GM19025 (cell line): Measurements from ENCODE around the gene PPP2R2C.

Experiments used
- ATAC-seq: cut with Tn5 transposase; IDR thresholded peaks from one replicate; pipeline ENCODE4 v1.9.1; 2021; ENCODE audit warnings: mild to moderate bottlenecking, low read depth, moderate library complexity; ENCODE audit not compliant: unreplicated experiment

The PPP2R2C gene

DNA sequence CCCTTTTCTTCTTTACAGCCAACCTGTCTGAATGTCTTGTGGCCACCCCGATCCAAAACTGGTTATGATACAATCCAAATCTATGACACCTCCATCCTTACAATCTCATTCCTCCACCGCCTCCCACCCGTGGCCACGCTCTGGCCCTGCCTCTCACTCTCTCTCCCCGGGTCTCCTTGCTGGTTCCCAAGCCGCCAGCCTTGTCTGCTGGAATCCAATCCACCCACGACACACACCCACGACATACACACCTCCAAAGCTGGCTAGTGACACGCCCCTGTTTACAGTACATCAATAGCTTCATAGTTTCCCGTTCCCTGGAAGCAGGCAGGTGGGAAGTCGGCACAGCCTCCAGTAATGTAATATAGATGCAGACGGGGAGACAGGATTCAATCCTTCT, 103.8 kb downstream of the PPP2R2C start:
- ATAC-seq = no peak

- ATAC-seq = no peak
Observed at GRCh38 chr4:6368096-6368495, 104.3 kb downstream of the PPP2R2C start.

DNA sequence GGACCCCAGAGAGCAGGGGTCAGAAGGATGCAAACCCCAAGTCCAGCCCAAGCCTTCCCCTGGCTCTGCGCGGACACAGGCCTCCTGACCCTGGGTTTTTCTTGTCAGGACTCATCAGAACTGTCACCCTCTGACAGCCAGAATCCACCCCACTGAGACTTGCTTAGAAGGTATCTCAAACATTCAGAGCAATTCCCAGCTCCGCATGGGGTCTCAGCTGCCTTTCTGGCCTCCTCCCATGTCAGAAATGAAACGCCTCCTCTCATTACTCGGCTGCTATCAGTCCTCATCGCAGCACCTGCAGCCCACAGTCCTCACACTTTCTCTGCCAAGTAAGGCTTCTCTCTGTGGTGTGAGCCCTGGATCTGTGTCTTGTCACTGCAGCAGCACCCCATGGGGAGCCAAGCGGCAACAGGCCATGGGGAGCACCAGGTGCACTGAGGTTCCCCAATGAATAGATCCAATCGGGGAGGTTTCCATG, 105.0 kb downstream of the PPP2R2C start:
- no peak for ATAC-seq

DNA sequence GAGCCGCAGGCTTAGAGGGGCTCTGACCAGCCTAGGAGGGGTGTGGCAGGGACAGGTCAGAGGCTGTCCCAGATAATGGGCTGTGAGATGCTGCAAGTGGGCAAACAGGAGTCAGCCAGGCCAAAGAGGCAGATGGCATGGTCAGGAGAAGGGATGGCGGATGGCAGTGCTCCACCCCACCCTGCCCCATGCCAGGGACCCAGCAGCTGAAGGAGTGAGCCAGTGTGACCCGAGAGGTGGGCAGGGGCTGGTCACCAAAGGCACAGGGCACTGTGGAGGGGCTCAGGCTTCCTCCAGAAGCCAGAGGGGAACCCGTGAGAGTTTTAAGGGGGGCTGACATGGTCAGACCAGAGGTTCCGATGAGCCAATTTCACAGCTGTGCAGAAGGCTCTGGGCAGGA, 105.8 kb downstream of the PPP2R2C start:
- ATAC-seq = no peak

DNA sequence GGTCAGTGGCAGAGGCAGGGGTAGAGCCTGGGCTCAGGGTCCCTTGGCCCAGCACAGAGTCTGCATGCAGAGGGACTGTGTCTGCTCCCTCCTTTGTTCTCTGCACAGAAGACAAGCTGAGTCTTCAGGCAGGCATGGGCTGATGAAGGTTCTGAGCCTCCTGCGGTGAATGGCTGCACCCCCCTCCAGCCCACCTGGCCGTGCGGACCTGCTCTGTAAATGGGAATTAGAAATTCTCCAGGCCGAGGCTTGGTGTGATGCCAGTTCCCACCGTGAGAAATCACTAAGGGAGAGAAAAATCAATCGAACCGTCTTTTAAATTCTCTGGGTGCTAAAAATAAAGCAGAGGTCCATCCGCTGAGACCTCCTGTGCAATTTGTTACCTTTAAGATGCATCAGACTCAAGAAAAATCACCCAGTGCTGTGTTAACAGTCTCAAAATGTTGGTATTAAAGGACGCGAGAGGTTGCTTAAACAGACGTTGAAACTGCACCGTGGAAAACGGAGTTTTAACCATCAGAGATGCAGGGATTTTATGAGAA, 106.8 kb downstream of the PPP2R2C start:
- ATAC-seq = no peak

DNA sequence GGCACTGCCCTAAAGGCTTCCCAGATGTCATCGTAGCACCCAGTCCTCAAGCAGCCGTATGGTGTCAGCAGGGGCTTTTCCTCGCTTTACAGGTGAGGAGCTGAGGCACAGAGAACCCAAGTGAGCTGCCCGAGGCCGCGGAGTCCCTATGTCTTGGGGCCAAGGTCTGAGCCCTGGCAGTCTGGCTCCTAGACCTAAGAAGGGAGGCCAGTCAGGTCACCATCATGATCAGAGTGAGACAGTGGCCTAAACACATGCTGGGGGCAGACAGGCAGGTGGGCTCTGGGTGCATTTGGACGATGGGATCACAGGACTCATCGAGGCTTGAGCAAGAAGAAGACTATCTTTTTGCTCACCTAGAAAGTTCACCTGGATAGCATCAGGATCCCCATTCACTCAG, 107.8 kb downstream of the PPP2R2C start:
- ATAC-seq = no peak

DNA sequence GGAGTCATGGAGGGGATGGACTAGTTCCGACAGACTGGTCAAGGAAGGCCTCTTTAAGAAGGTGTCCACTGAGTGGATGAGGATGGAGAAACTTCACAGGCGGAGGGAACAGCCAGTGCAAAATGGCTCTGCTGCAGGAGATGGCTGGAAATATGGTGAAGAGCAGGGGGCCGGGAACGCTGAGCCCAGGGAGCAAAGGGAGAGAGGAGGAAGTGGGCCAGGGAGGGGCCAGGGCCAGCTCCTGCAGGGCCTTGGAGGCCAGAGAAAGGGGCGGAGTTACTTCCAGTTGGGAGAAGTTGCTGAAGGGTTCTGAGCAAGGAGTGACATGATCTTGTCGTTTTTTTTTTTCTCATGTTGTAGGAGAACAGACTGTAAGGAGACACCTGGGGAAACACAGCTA, 108.3 kb downstream of the PPP2R2C start:
- ATAC-seq = no peak

DNA sequence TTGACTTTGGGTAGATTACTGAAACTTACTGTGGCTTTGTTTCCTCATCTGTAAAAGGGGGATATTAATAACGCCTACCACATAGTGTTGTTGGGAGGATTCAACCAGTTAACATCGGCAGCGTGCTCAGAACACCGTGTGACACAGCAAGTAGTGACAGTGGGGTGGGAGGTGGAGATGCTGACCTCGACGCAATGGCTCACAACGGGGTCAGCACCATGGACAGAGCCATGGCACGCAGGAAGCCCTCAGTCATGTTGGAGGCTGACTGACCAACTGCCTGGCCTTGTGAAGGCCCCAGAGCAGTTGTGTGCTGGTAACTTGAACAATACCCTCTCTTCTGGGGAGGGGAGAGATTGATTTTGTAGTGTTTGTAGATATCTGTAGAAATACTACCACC, 109.5 kb downstream of the PPP2R2C start:
- ATAC-seq = no peak

GRCh38 chr4:6362243-6362885, 110.0 kb downstream of the PPP2R2C start:
- ATAC-seq = no peak

- ATAC-seq = no peak
Observed at GRCh38 chr4:6361076-6361784, 111.2 kb downstream of the PPP2R2C start.

GRCh38 chr4:6360385-6360784, 112.0 kb downstream of the PPP2R2C start:
- no peak for ATAC-seq

DNA sequence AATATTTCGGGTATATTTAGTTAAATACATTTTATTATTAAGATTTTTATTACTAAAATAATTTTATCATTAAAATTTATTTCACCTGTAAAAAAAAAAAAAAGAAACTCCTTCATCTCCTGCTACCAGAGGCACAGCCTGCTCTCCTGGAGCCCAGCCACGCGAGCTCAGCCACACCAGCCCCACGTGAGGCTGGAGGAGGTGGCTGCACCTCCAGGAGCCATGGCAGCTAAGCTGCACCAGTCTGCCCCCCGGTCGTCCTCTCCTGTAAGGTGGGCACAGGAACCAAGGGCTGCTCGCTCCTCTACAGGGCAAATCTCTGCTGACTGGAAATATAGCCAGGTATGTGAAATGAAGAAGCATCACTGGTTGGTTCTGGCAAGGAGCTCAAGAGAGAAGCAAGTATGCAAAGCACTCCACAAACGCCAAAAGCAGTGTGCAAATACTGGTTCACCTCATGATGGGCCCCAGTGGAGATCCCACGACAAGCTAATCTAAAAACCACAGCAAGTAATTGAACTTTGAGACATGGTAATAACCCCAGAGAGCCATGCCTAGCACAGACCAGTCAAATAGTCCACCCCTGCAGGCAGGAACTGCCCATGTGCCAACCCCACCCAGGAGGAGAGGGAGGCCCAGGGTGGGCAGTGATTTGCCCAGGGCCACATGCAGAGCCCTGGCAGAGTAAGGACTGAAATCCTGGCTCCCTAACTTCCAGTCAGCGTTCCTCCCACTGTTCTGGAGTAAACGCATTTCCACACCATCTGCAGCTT, 112.7 kb downstream of the PPP2R2C start:
- no peak for ATAC-seq

DNA sequence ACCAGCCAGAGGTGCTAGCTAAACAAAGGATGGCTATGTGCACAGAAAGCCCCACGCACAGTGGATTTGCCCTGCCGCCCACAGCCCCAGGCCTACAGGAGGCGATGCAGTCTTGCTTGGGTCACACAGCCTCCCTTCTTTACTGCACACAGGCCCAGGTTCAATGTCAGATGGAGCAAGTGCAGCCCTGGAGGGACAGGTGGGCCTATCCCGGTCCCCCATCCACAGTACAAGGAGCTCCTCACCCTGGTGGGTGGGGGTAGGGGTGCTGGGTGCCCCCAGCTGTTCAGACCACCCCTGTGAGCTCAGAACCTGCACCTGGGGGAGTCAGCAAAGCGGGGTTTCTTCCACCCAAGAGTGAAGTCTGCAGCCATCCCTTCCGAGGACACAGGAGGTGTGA, 114.9 kb downstream of the PPP2R2C start:
- no peak for ATAC-seq

- ATAC-seq = no peak
Observed at GRCh38 chr4:6356076-6356560, 116.3 kb downstream of the PPP2R2C start.

GRCh38 chr4:6355052-6355451, 117.4 kb downstream of the PPP2R2C start:
- ATAC-seq = no peak

- no peak for ATAC-seq
Observed at GRCh38 chr4:6354626-6355025, 117.8 kb downstream of the PPP2R2C start.

- ATAC-seq = no peak
Observed at GRCh38 chr4:6354119-6354518, 118.3 kb downstream of the PPP2R2C start.

- no peak for ATAC-seq
Observed at GRCh38 chr4:6352031-6352692, 120.3 kb downstream of the PPP2R2C start.

GRCh38 chr4:6351246-6352000, 121.0 kb downstream of the PPP2R2C start:
- ATAC-seq = no peak

DNA sequence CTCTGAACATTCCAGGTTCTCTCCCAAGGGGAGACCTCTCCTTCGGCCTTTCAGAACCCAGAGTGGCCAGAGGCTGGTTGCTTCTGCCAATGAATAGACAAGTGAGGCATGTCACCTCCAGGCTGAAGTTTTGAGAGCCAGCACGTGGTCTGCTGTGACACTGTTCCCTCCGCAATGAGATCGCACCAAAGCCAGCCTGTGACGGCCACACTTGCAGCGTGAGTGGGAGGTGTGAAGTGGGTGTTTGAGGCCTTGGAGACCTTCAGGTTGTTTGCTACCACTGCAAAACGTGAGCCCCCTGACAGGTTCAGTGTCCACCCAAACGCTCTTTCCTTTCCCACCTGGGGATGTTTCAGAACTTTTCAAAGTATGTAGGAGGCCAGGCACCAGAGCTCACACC, 121.8 kb downstream of the PPP2R2C start:
- no peak for ATAC-seq
